Gastroesophageal sphincter (tissue), 4 donors: ENCODE results near the gene ADGRF1. TPM values are rescaled to one million over a fixed set of nuclear protein-coding genes. Genes with fewer than 3 reads are reported as not detected.

ENCODE experiments used
- ATAC-seq: fragments of 150-250 bp; one replicate; pipeline ENCODE4 v1.9.1; 2016; ENCODE audit warnings: mild to moderate bottlenecking, moderate library complexity
- H3K27ac ChIP-seq, 4 donors: fragments of 200-600 bp; sonication (generic) in 3 of 4; 1 replicate in 3 of 4; 2 replicates in 1 of 4; pipeline ENCODE4 v1.5.1; 2016 to 2019
- H3K27me3 ChIP-seq: fragments of 200-600 bp; sonication (generic); one replicate; pipeline ENCODE4 v1.5.1; 2019
- H3K36me3 ChIP-seq, 2 donors: fragments of 200-600 bp; sonication (generic); one replicate each; pipeline ENCODE4 v1.5.1; 2019; ENCODE audit warnings: control low read depth in 1 of 2
- H3K4me1 ChIP-seq, 3 donors: fragments of 200-600 bp; sonication (generic); 1 replicate in 2 of 3; 2 replicates in 1 of 3; pipeline ENCODE4 v1.5.1; 2016 to 2019; ENCODE audit warnings: control low read depth in 2 of 3
- H3K4me3 ChIP-seq, 2 donors: fragments of 200-600 bp; sonication (generic); one replicate each; pipeline ENCODE4 v1.5.1; 2019; ENCODE audit warnings: mild to moderate bottlenecking in 1 of 2, moderate library complexity in 1 of 2
- H3K9me3 ChIP-seq, 3 donors: fragments of 200-600 bp; sonication (generic); one replicate each; pipeline ENCODE4 v1.5.1; 2017 to 2019; ENCODE audit warnings: control low read depth in 2 of 3
- EP300 ChIP-seq: sonication (generic); formaldehyde crosslinking; IDR thresholded peaks from one replicate; pipeline ENCODE4 v1.6.1; 2017; ENCODE audit warnings: antibody characterized with exemption, mild to moderate bottlenecking
- POLR2A ChIP-seq, 2 donors: fragments of 450-650 bp; IDR thresholded peaks; one replicate each; pipeline ENCODE4 v1.6.1; 2017; ENCODE audit warnings: antibody characterized with exemption in 2 of 2, mild to moderate bottlenecking in 2 of 2, moderate library complexity in 1 of 2
- POLR2AphosphoS5 ChIP-seq: sonication (generic); formaldehyde crosslinking; IDR thresholded peaks from one replicate; pipeline ENCODE4 v1.6.1; 2017; ENCODE audit warnings: antibody characterized with exemption
- WGBS, 2 donors: methylation state at CpG; one replicate each; pipeline ENCODE4 v1.1.5; 2018; ENCODE audit warnings: low coverage in 1 of 2; 5-methylcytosine and 5-hydroxymethylcytosine counted together
- total RNA-seq, 4 donors: library from RNA; depleted of rRNA; stranded (reverse); fragments of >200 nt; gene quantifications; one replicate each; pipeline ENCODE4 v1.1.0, GENCODE V29; 2016
- TF ChIP-seq, protein P1 (sequence below), 4 experiments: fragments of 200-600 bp in 2 of 4; fragments of 450-650 bp in 2 of 4; sonication (generic) in 1 of 4; IDR thresholded peaks; one replicate each; pipeline ENCODE4 v1.5.1; 2017 to 2019; ENCODE audit warnings: antibody characterized with exemption in 4 of 4, mild to moderate bottlenecking in 2 of 4, moderate library complexity in 2 of 4

Gene ADGRF1
- total RNA-seq, 4 donors from 2014 or later: 1.8 TPM; not detected in 3

DNA sequence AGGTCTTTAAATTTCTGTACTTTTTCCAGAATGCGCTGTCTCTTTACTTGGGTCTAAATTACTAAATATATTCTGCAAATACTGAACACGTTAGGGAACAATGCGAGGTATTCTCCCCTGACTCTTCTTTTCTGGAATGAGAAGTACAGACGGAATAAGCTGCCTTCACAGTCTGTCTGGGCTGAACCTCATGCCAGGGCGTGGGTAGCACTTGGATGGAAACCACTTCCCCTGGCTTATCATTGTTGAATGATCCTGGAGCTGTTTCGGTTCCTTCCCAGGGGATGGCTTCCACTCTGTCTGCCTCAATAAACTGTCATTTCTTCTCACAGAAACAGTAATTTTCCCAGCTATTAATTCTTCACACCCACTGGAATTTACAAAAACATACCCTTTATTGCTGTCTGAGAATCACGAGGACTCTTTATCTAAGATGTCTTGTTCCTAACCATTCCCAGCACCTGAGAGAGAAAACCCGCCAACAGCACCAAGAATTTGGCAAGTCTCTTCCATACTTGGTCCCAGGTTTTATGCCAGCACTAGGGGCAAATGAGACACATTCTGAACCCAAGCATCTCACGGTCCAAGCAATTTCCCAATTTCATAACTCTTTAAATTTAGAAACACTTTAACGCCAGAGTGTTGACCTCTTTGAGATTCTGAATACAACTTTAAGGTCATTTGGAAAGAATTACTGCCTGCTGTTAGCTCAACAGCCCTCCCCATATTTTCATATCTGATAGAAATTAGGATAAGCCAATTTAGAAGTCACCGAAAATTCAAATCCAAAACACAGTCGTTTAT, 77.2 kb downstream of the ADGRF1 start:
- Histone ChIP-seq H3K4me3 (no peak overlapping the region), H3K9me3 (no peaks in the 10 kb centered on the region), H3K4me1 (no peaks in the 10 kb centered on the region), H3K27ac (no peak overlapping the region), H3K36me3 (no peaks in the 10 kb centered on the region), H3K27me3 (no peaks in the 10 kb centered on the region)
- TF ChIP-seq, protein P1, sequence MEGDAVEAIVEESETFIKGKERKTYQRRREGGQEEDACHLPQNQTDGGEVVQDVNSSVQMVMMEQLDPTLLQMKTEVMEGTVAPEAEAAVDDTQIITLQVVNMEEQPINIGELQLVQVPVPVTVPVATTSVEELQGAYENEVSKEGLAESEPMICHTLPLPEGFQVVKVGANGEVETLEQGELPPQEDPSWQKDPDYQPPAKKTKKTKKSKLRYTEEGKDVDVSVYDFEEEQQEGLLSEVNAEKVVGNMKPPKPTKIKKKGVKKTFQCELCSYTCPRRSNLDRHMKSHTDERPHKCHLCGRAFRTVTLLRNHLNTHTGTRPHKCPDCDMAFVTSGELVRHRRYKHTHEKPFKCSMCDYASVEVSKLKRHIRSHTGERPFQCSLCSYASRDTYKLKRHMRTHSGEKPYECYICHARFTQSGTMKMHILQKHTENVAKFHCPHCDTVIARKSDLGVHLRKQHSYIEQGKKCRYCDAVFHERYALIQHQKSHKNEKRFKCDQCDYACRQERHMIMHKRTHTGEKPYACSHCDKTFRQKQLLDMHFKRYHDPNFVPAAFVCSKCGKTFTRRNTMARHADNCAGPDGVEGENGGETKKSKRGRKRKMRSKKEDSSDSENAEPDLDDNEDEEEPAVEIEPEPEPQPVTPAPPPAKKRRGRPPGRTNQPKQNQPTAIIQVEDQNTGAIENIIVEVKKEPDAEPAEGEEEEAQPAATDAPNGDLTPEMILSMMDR (IDR thresholded peaks at IDR 0.05): no peak
- TF ChIP-seq POLR2A (IDR thresholded peaks at IDR 0.05) (no peak), POLR2AphosphoS5 (no peak), EP300 (no peak)
- no peak for ATAC-seq
- 70 to 81% methylated on average over 9 to 12 of the region's 12 CpGs for WGBS, 2 donors

GRCh38 chr6:46963626-46964025, 78.5 kb downstream of the ADGRF1 start:
- no peaks in the 10 kb centered on the region for H3K4me1 ChIP-seq
- WGBS, 2 donors: 51 to 74% methylated on average over 5 of the region's 5 CpGs
- no peak overlapping the region for H3K4me3 ChIP-seq
- no peak for TF ChIP-seq EP300
- TF ChIP-seq POLR2AphosphoS5: no peak
- TF ChIP-seq POLR2A (IDR thresholded peaks at IDR 0.05): no peak
- TF ChIP-seq, protein P1 (IDR thresholded peaks at IDR 0.05): no peak
- no peaks in the 10 kb centered on the region for H3K36me3 ChIP-seq
- no peaks in the 10 kb centered on the region for H3K9me3 ChIP-seq
- H3K27me3 ChIP-seq: no peaks in the 10 kb centered on the region
- ATAC-seq: no peak
- H3K27ac ChIP-seq: no peak overlapping the region

GRCh38 chr6:46963039-46963438, 79.1 kb downstream of the ADGRF1 start:
- no peak overlapping the region for H3K27ac ChIP-seq
- TF ChIP-seq EP300 (no peak), POLR2AphosphoS5 (no peak), POLR2A (IDR thresholded peaks at IDR 0.05) (no peak)
- TF ChIP-seq, protein P1 (IDR thresholded peaks at IDR 0.05): no peak
- ATAC-seq: no peak
- H3K9me3 ChIP-seq: no peaks in the 10 kb centered on the region
- H3K4me3 ChIP-seq: no peak overlapping the region
- no peaks in the 10 kb centered on the region for H3K4me1 ChIP-seq
- no peaks in the 10 kb centered on the region for H3K36me3 ChIP-seq
- H3K27me3 ChIP-seq: no peaks in the 10 kb centered on the region

DNA sequence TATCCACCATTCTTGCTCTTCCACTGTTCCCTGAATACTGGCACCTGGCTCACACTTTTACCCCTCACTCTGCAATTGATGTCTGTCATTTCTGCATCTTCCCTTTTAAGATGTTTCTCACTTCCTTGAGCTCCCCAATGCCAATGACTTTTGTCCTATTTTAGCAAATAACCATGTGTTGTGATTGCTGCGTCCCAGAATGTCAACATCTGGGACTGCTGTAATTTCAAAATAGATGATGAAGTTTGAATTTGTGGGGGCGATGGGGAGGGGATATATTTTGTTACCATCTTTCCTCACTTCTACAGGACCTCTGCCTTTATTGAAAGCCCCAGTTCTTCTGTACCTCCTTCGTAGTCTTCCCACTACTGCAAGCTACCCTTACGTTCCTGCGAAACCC, 80.4 kb downstream of the ADGRF1 start:
- ATAC-seq: no peak
- H3K36me3 ChIP-seq: no peaks in the 10 kb centered on the region
- TF ChIP-seq POLR2A (IDR thresholded peaks at IDR 0.05) (no peak), POLR2AphosphoS5 (no peak), EP300 (no peak)
- TF ChIP-seq, protein P1 (IDR thresholded peaks at IDR 0.05): no peak
- H3K27me3 ChIP-seq: no peaks in the 10 kb centered on the region
- H3K27ac ChIP-seq: no peak overlapping the region
- no peak overlapping the region for H3K4me3 ChIP-seq
- WGBS, 2 donors: 89 to 93% methylated on average over 3 to 5 of the region's 5 CpGs
- no peaks in the 10 kb centered on the region for H3K9me3 ChIP-seq
- no peaks in the 10 kb centered on the region for H3K4me1 ChIP-seq

DNA sequence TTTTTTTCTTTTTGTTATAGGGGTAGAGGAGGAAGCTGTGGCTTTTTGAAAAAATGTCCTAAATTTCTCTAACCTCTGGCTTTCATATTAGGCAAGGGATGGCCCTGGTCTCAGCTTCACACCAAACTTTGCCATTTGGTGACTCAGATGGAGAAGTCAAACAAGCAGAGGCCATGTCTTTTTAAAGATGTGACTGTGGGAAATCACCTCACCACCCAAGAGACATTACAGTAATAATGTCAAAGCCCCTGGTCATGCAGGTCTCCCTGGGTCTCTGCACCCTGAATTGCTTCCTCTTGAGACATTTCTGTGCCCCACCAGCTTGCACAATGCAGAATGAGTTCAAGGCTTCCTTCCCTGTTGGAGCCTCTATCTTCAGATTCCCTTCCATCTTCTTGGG, 80.9 kb downstream of the ADGRF1 start:
- Histone ChIP-seq H3K27me3 (no peaks in the 10 kb centered on the region), H3K9me3 (no peaks in the 10 kb centered on the region), H3K27ac (no peak overlapping the region), H3K4me1 (no peaks in the 10 kb centered on the region), H3K4me3 (no peak overlapping the region), H3K36me3 (no peaks in the 10 kb centered on the region)
- TF ChIP-seq POLR2A (IDR thresholded peaks at IDR 0.05): no peak
- TF ChIP-seq, protein P1 (IDR thresholded peaks at IDR 0.05): no peak
- TF ChIP-seq EP300: no peak
- ATAC-seq: no peak
